Adrenal gland (tissue), 12 donors: ENCODE results near the gene RSPH6A. TPM values are rescaled to one million over a fixed set of nuclear protein-coding genes. Genes with fewer than 3 reads are reported as not detected.

Source experiments
- DNase-seq, 7 donors: peaks; one replicate each; pipeline ENCODE4 v3.0.0-alpha.2; 2019 to 2020
- H3K27ac ChIP-seq, 5 donors: fragments of 200-600 bp; sonication (generic) in 4 of 5; 1 replicate in 3 of 5; 2 replicates in 2 of 5; pipeline versions ENCODE4 v1.5.1 to v1.8.0; 2016 to 2020; ENCODE audit warnings: mild to moderate bottlenecking in 1 of 5
- H3K27me3 ChIP-seq: fragments of 200-600 bp; 2 replicates; pipeline ENCODE4 v1.8.0; 2021
- H3K36me3 ChIP-seq, 2 donors: fragments of 200-600 bp; replicated peaks in 1 of 2; 1 replicate in 1 of 2; 2 replicates in 1 of 2; pipeline versions ENCODE4 v1.5.1 to v1.8.0; 2018 to 2022
- H3K4me1 ChIP-seq, 2 donors: fragments of 200-600 bp; replicated peaks in 1 of 2; 1 replicate in 1 of 2; 2 replicates in 1 of 2; pipeline versions ENCODE4 v1.5.1 to v1.8.0; 2018 to 2021
- H3K4me3 ChIP-seq, 4 donors: fragments of 200-600 bp; sonication (generic) in 3 of 4; one replicate each; pipeline ENCODE4 v1.5.1; 2016 to 2018
- H3K9me3 ChIP-seq, 3 donors: fragments of 200-600 bp; sonication (generic) in 1 of 3; replicated peaks in 1 of 3; 1 replicate in 2 of 3; 2 replicates in 1 of 3; pipeline versions ENCODE4 v1.5.1 to v1.8.0; 2016 to 2021
- CTCF ChIP-seq, 6 experiments: fragments of 450-650 bp in 4 of 6; fragments of 200-600 bp in 2 of 6; sonication (generic) in 1 of 6; IDR thresholded peaks; 1 replicate in 5 of 6; 2 replicates in 1 of 6; pipeline versions ENCODE4 v1.5.1 to v1.8.0; 2016 to 2021; ENCODE audit warnings: antibody characterized with exemption in 6 of 6, mild to moderate bottlenecking in 2 of 6, moderate library complexity in 1 of 6
- POLR2A ChIP-seq, 2 donors: fragments of 450-650 bp; IDR thresholded peaks; one replicate each; pipeline ENCODE4 v1.6.1; 2017; ENCODE audit warnings: antibody characterized with exemption in 2 of 2, mild to moderate bottlenecking in 2 of 2, moderate library complexity in 1 of 2
- WGBS, 4 donors: extraction: QIAGEN DNeasy Blood & Tissue Kit in 2 of 4; methylation state at CpG; one replicate each; pipeline versions ENCODE4 v1.1.5 to v1.1.7; 2013 to 2017; 5-methylcytosine and 5-hydroxymethylcytosine counted together
- intact Hi-C, 2 donors: fragments of 100-400 bp; cut with DNase I; formaldehyde crosslinking; loops; one replicate each; pipeline versions ENCODE4 v1.14.1 to v1.15.0; 2022 to 2023
- polyA plus RNA-seq, 3 donors: library from polyadenylated mRNA; stranded (reverse); fragments of 200-250 nt in 2 of 3; fragments of 350-450 nt in 1 of 3; fragmentation: Illumina TruSeq in 1 of 3; extraction: RNeasy Lipid Tissue Mini Kit (QIAGEN cat#74804) in 1 of 3; gene quantifications; one replicate each; pipeline ENCODE4 v1.2.3, GENCODE V29; 2013 to 2014
- total RNA-seq, 9 donors: library from RNA; depleted of rRNA in 4 of 9; stranded (reverse); fragments of >200 nt in 4 of 9; fragments of 120-200 nt in 1 of 9; fragmentation: NEBNext Ultra II Directional in 1 of 9; extraction: Animal tissue kit (Norgen Biotek cat#: 25700) in 1 of 9; gene quantifications; one replicate each; pipeline versions ENCODE4 v1.1.0 to v1.2.4, GENCODE V29; 2013 to 2023
- donor health status: healthy with polysubstance abuse.
- donor health status: Bipolar disorder and iron deficiency.
- donor health status: DM: yes; HTN: yes; CAD: no.
- donor health status: DM: no; HTN: no; CAD: no.
- donor health status: DM: no; HTN: no; CAD: no.
- donor health status: DM: yes; HTN: yes; CAD: no.

Gene RSPH6A
- total and polyA plus RNA-seq, 12 donors: 0.06 to 0.24 (median 0.16) TPM; not detected in 8

GRCh38 chr19:45747513-45747912, 67.6 kb downstream of the RSPH6A start:
- H3K36me3 ChIP-seq: no peaks in the 10 kb centered on the region
- no peak overlapping the region for H3K27ac ChIP-seq
- no peak overlapping the region for H3K4me3 ChIP-seq
- no peaks in the 10 kb centered on the region for H3K4me1 ChIP-seq
- 76 to 86% (median 82%) methylated on average over 5 of the region's 5 CpGs for WGBS, 4 donors
- no peak for DNase-seq
- intact Hi-C loops: no loop called here
- TF ChIP-seq POLR2A (IDR thresholded peaks at IDR 0.05) (no peak), CTCF (IDR thresholded peaks at IDR 0.05) (no peak)
- no peaks in the 10 kb centered on the region for H3K27me3 ChIP-seq
- no peaks in the 10 kb centered on the region for H3K9me3 ChIP-seq

GRCh38 chr19:45746866-45747265, 68.2 kb downstream of the RSPH6A start:
- H3K36me3 ChIP-seq: no peaks in the 10 kb centered on the region
- intact Hi-C loops: no loop called here
- no peaks in the 10 kb centered on the region for H3K4me1 ChIP-seq
- no peak for TF ChIP-seq POLR2A (IDR thresholded peaks at IDR 0.05)
- no peak for TF ChIP-seq CTCF (IDR thresholded peaks at IDR 0.05)
- no peaks in the 10 kb centered on the region for H3K27me3 ChIP-seq
- H3K4me3 ChIP-seq: no peak overlapping the region
- no peaks in the 10 kb centered on the region for H3K9me3 ChIP-seq
- H3K27ac ChIP-seq: no peak overlapping the region
- no peak for DNase-seq
- 66 to 85% (median 74%) methylated on average over 5 of the region's 5 CpGs for WGBS, 4 donors

Other genes starting within 250 kb of the RSPH6A start
- 10 to 100 TPM in 7 of 9 donors, 1 to 10 TPM in 2; 6.5 to 34.1 (median 17.4) TPM for gene OPA3, start 230.5 kb downstream of the RSPH6A start, total RNA-seq
- gene OPA3, start 230.5 kb downstream of the RSPH6A start, polyA plus RNA-seq: 10 to 100 TPM in 1 of 3 donors, 1 to 10 TPM in 2; 4.3 to 19.7 (median 7.3) TPM
- gene GPR4, start 213.1 kb downstream of the RSPH6A start, total RNA-seq: 1 to 10 TPM in 8 of 9 donors, under 1 TPM in 1; 0.55 to 7.8 (median 3.5) TPM
- 10 to 100 TPM in 1 of 3 donors, 1 to 10 TPM in 2; 7.6 to 11.3 (median 9.6) TPM for gene GPR4, start 213.1 kb downstream of the RSPH6A start, polyA plus RNA-seq
- 100 to 1,000 TPM in 4 of 9 donors, 10 to 100 TPM in 5; 20.7 to 139 (median 93.2) TPM for gene EML2, start 175.9 kb downstream of the RSPH6A start, total RNA-seq
- gene EML2, start 175.9 kb downstream of the RSPH6A start, polyA plus RNA-seq: 10 to 100 TPM; 22.8 to 88.9 (median 78.9) TPM
- 1 to 10 TPM in 1 of 9 donors, under 1 TPM in 5, not detected in 3; 0.28 to 1.3 (median 0.70) TPM for gene GIPR, start 147.1 kb downstream of the RSPH6A start, total RNA-seq
- 1 to 10 TPM in 1 of 3 donors, under 1 TPM in 1, not detected in 1; 0.80 to 1.8 TPM for gene GIPR, start 147.1 kb downstream of the RSPH6A start, polyA plus RNA-seq
- 100 to 1,000 TPM; 179 to 473 (median 318) TPM for gene SNRPD2, start 123.4 kb downstream of the RSPH6A start, total RNA-seq
- gene SNRPD2, start 123.4 kb downstream of the RSPH6A start, polyA plus RNA-seq: 100 to 1,000 TPM; 233 to 440 (median 329) TPM
- 10 to 100 TPM in 4 of 9 donors, 1 to 10 TPM in 5; 2.8 to 14.4 (median 9.8) TPM for gene QPCTL, start 122.6 kb downstream of the RSPH6A start, total RNA-seq
- 10 to 100 TPM in 2 of 3 donors, 1 to 10 TPM in 1; 5.2 to 17.2 (median 14.1) TPM for gene QPCTL, start 122.6 kb downstream of the RSPH6A start, polyA plus RNA-seq
- gene FBXO46, start 84.4 kb downstream of the RSPH6A start, total RNA-seq: 10 to 100 TPM in 7 of 9 donors, 1 to 10 TPM in 2; 5.2 to 25.6 (median 11.6) TPM
- gene FBXO46, start 84.4 kb downstream of the RSPH6A start, polyA plus RNA-seq: 10 to 100 TPM in 1 of 3 donors, 1 to 10 TPM in 2; 3.2 to 19.5 (median 9.1) TPM
- gene MEIOSIN, start 81.9 kb downstream of the RSPH6A start, total RNA-seq: under 1 TPM in 1 of 9 donors, not detected in 8; 0.06 TPM
- gene MEIOSIN, start 81.9 kb downstream of the RSPH6A start, polyA plus RNA-seq: under 1 TPM in 2 of 3 donors, not detected in 1; 0.03 to 0.05 TPM
- 10 to 100 TPM in 8 of 9 donors, 1 to 10 TPM in 1; 7.5 to 67.6 (median 24.4) TPM for gene SIX5, start 46.1 kb downstream of the RSPH6A start, total RNA-seq
- gene SIX5, start 46.1 kb downstream of the RSPH6A start, polyA plus RNA-seq: 10 to 100 TPM in 2 of 3 donors, 1 to 10 TPM in 1; 6.2 to 69.1 (median 32.9) TPM
- gene DMPK, start 32.8 kb downstream of the RSPH6A start, total RNA-seq: 100 to 1,000 TPM in 6 of 9 donors, 10 to 100 TPM in 3; 89.1 to 197 (median 121) TPM
- 100 to 1,000 TPM in 2 of 3 donors, 10 to 100 TPM in 1; 76.8 to 748 (median 185) TPM for gene DMPK, start 32.8 kb downstream of the RSPH6A start, polyA plus RNA-seq
- 10 to 100 TPM; 13.2 to 59.5 (median 35.5) TPM for gene DMWD, start 22.5 kb downstream of the RSPH6A start, total RNA-seq
- gene DMWD, start 22.5 kb downstream of the RSPH6A start, polyA plus RNA-seq: 10 to 100 TPM; 14.2 to 91.5 (median 16.7) TPM
- gene SYMPK, start 47.8 kb upstream of the RSPH6A start, total RNA-seq: 10 to 100 TPM; 32.2 to 64.8 (median 46.5) TPM
- gene SYMPK, start 47.8 kb upstream of the RSPH6A start, polyA plus RNA-seq: 100 to 1,000 TPM in 2 of 3 donors, 10 to 100 TPM in 1; 44.5 to 313 (median 127) TPM
- gene FOXA3, start 49.0 kb upstream of the RSPH6A start, total RNA-seq: under 1 TPM in 1 of 9 donors, not detected in 8; 0.94 TPM
- gene FOXA3, start 49.0 kb upstream of the RSPH6A start, polyA plus RNA-seq: under 1 TPM in 1 of 3 donors, not detected in 2; 0.03 TPM
- gene IRF2BP1, start 70.8 kb upstream of the RSPH6A start, total RNA-seq: 10 to 100 TPM; 18.3 to 57.0 (median 37.6) TPM
- 10 to 100 TPM in 2 of 3 donors, 1 to 10 TPM in 1; 3.8 to 23.0 (median 18.3) TPM for gene IRF2BP1, start 70.8 kb upstream of the RSPH6A start, polyA plus RNA-seq
- 10 to 100 TPM in 1 of 9 donors, 1 to 10 TPM in 8; 2.1 to 14.3 (median 7.2) TPM for gene MYPOP, start 87.3 kb upstream of the RSPH6A start, total RNA-seq
- 10 to 100 TPM in 1 of 3 donors, 1 to 10 TPM in 2; 5.4 to 10.1 (median 6.6) TPM for gene MYPOP, start 87.3 kb upstream of the RSPH6A start, polyA plus RNA-seq
- gene NANOS2, start 99.5 kb upstream of the RSPH6A start, total RNA-seq: not detected
- not detected for gene NANOS2, start 99.5 kb upstream of the RSPH6A start, polyA plus RNA-seq
- gene NOVA2, start 158.6 kb upstream of the RSPH6A start, total RNA-seq: 1 to 10 TPM in 6 of 9 donors, under 1 TPM in 3; 0.54 to 6.7 (median 2.2) TPM
- 10 to 100 TPM in 1 of 3 donors, 1 to 10 TPM in 2; 2.2 to 10.8 (median 2.5) TPM for gene NOVA2, start 158.6 kb upstream of the RSPH6A start, polyA plus RNA-seq
- gene CCDC61, start 180.2 kb upstream of the RSPH6A start, total RNA-seq: 10 to 100 TPM in 6 of 9 donors, 1 to 10 TPM in 3; 3.3 to 29.6 (median 14.0) TPM
- 10 to 100 TPM in 2 of 3 donors, 1 to 10 TPM in 1; 2.8 to 45.9 (median 24.3) TPM for gene CCDC61, start 180.2 kb upstream of the RSPH6A start, polyA plus RNA-seq
- gene PGLYRP1, start 207.7 kb upstream of the RSPH6A start, total RNA-seq: under 1 TPM in 1 of 9 donors, not detected in 8; 0.17 TPM
- under 1 TPM in 1 of 3 donors, not detected in 2; 0.17 TPM for gene PGLYRP1, start 207.7 kb upstream of the RSPH6A start, polyA plus RNA-seq
- gene IGFL4, start 225.7 kb upstream of the RSPH6A start, total RNA-seq: under 1 TPM in 3 of 9 donors, not detected in 6; 0.11 to 0.44 (median 0.34) TPM
- gene IGFL4, start 225.7 kb upstream of the RSPH6A start, polyA plus RNA-seq: 1 to 10 TPM in 1 of 3 donors, under 1 TPM in 2; 0.20 to 1.7 (median 0.24) TPM